CD8-positive, alpha-beta memory T cell (primary cell): ENCODE results near the gene TOLLIP. TPM values are rescaled to one million over a fixed set of nuclear protein-coding genes. Genes with fewer than 3 reads are reported as not detected.

Source experiments
- CTCF ChIA-PET: fragments of 350-600 bp; sonication (Branson Sonifier 250); formaldehyde crosslinking; loops from one replicate; lab custom pipeline; 2021; ENCODE audit warnings: antibody characterized with exemption; lab: Charles Lee
- POLR2A ChIA-PET: fragments of 350-600 bp; sonication (Branson Sonifier 250); formaldehyde crosslinking; loops from one replicate; lab custom pipeline; 2021; ENCODE audit warnings: antibody characterized with exemption; lab: Charles Lee
- DNase-seq, 5 donors: peaks; one replicate each; pipeline versions ENCODE4 v3.0.0 to v3.0.0-alpha.2; 2020 to 2022; ENCODE audit warnings: mixed read lengths in 1 of 5
- H3K27ac ChIP-seq: one replicate; pipeline ENCODE4 v1.7.0; 2013; ENCODE audit warnings: low read depth, mild to moderate bottlenecking, low read length, moderate library complexity
- H3K27me3 ChIP-seq: 2 replicates; pipeline ENCODE4 v1.7.0; 2013; ENCODE audit warnings: low read length, mild to moderate bottlenecking; ENCODE audit not compliant: insufficient read depth, poor library complexity, severe bottlenecking
- H3K36me3 ChIP-seq: 2 replicates; pipeline ENCODE4 v1.7.0; 2013; ENCODE audit warnings: mild to moderate bottlenecking, low read length, moderate library complexity; ENCODE audit not compliant: insufficient read depth
- H3K4me1 ChIP-seq: 2 replicates; pipeline ENCODE4 v1.7.0; 2013; ENCODE audit warnings: mild to moderate bottlenecking, low read length, moderate library complexity; ENCODE audit not compliant: insufficient read depth
- H3K4me3 ChIP-seq: 2 replicates; pipeline ENCODE4 v1.7.0; 2013; ENCODE audit warnings: mild to moderate bottlenecking, low read length
- H3K9me3 ChIP-seq: 2 replicates; pipeline ENCODE4 v1.7.0; 2013; ENCODE audit warnings: mild to moderate bottlenecking, low read length
- H3K27ac Mint-ChIP-seq, 8 donors: one replicate each; pipeline ENCODE4 v1.8.0; 2020 to 2021; ENCODE audit warnings: mixed read lengths in 8 of 8, mild to moderate bottlenecking in 6 of 8, inconsistent platforms in 3 of 8, moderate library complexity in 3 of 8
- H3K27me3 Mint-ChIP-seq, 2 donors: one replicate each; pipeline ENCODE4 v1.8.0; 2020 to 2021; ENCODE audit warnings: mixed read lengths in 2 of 2, mild to moderate bottlenecking in 1 of 2, moderate library complexity in 1 of 2
- H3K36me3 Mint-ChIP-seq, 3 donors: one replicate each; pipeline ENCODE4 v1.8.0; 2020 to 2021; ENCODE audit warnings: mixed read lengths in 3 of 3, inconsistent platforms in 1 of 3, mild to moderate bottlenecking in 1 of 3
- H3K4me1 Mint-ChIP-seq, 3 donors: one replicate each; pipeline ENCODE4 v1.8.0; 2020 to 2021; ENCODE audit warnings: mixed read lengths in 3 of 3, inconsistent platforms in 1 of 3, mild to moderate bottlenecking in 1 of 3
- H3K4me3 Mint-ChIP-seq, 7 donors: one replicate each; pipeline ENCODE4 v1.8.0; 2020 to 2021; ENCODE audit warnings: mixed read lengths in 7 of 7, mild to moderate bottlenecking in 6 of 7, moderate library complexity in 4 of 7, inconsistent platforms in 2 of 7
- H3K9me3 Mint-ChIP-seq, 5 donors: one replicate each; pipeline ENCODE4 v1.8.0; 2020 to 2022; ENCODE audit warnings: mixed read lengths in 5 of 5, mild to moderate bottlenecking in 3 of 5, moderate library complexity in 2 of 5, inconsistent platforms in 1 of 5
- polyA plus RNA-seq: library from polyadenylated mRNA; unstranded; fragments of 300-500 nt; fragmentation: Illumina TruSeq; gene quantifications from one replicate; pipeline ENCODE4 v1.2.3, GENCODE V29; 2021
- total RNA-seq, 2 experiments: library from RNA; stranded (reverse); gene quantifications; one replicate each; pipeline ENCODE4 v1.2.3, GENCODE V29; 2021

TOLLIP gene
- total and polyA plus RNA-seq, 3 experiments from 2014 or later = 31.1 to 41.8 (median 36.3) TPM

GRCh38 chr11:1257916-1258315 lies 51.5 kb downstream of the TOLLIP start:
- no peaks in the 10 kb centered on the region for H3K27me3 ChIP-seq
- no peak for DNase-seq
- no peaks in the 10 kb centered on the region for H3K9me3 ChIP-seq
- H3K4me3 ChIP-seq = no peak overlapping the region
- no peak overlapping the region for H3K27ac ChIP-seq
- Mint-ChIP-seq H3K9me3 (no peaks in the 10 kb centered on the region), H3K36me3 (no peaks in the 10 kb centered on the region), H3K27ac (no peak overlapping the region), H3K4me3 (no peak overlapping the region), H3K4me1 (peaks cover 5 to 12% (median 6%) of the 10 kb centered on the region in 3 donors), H3K27me3 (no peaks in the 10 kb centered on the region)
- peaks cover 9% of the 10 kb centered on the region for H3K4me1 ChIP-seq
- CTCF ChIA-PET = no interaction called here
- H3K36me3 ChIP-seq = no peaks in the 10 kb centered on the region
- POLR2A ChIA-PET = interaction anchor here (0.6 kb wide), 1 partner anchor 93 kb away, joined by 7 read pairs; no protein-coding TSS in a partner anchor

- H3K4me3 ChIP-seq = no peak overlapping the region
- no peaks in the 10 kb centered on the region for H3K27me3 ChIP-seq
- no peak overlapping the region for H3K27ac ChIP-seq
- no peak for DNase-seq
- no peaks in the 10 kb centered on the region for H3K9me3 ChIP-seq
- Mint-ChIP-seq H3K9me3 (no peaks in the 10 kb centered on the region), H3K27ac (no peak overlapping the region), H3K36me3 (no peaks in the 10 kb centered on the region), H3K4me3 (no peak overlapping the region), H3K4me1 (peaks cover 0 to 6% (median 2%) of the 10 kb centered on the region in 3 donors), H3K27me3 (no peaks in the 10 kb centered on the region)
- ChIA-PET CTCF (no interaction called here), POLR2A (no interaction called here)
- H3K36me3 ChIP-seq = no peaks in the 10 kb centered on the region
- H3K4me1 ChIP-seq = peaks cover 6% of the 10 kb centered on the region
These were observed 52.1 kb downstream of the TOLLIP start for GRCh38 chr11:1257366-1257765.

DNA sequence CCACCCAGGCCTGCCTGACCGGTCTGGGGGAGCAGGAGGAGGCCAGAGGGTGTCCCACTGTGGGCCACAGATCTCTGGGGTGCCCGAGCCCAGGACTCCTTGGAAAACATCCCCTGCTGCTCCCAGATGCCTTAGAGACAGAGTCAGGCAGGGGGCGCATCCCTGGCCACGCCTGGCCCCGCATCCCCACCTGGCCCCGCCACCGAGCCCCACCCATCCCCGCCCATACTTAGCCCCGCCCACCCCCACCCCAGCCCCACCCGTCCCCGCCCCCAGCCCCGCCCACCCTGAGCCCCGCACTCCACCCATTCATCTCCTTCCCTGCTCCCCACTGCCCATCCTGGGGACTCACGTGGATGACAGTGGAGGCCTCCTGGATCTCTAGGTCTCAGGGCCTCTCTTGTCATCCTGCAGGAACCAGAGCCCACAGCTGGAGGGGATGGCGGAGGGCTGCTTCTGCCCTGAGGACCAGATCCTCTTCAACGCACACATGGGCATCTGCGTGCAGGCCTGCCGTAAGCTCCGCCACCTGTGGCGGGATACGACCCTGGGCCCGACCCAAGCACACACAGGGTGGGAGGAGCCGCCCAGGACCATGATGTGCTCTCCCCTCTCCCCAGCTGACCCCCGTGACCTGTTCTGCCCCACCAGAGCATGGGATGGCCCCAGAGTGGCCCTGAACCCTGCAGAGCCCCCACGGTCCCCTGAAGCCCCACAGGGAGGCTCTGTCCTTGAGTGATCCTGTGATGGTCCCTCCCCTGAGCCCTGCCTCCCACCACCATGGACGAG lies 53.0 kb downstream of the TOLLIP start:
- no peak overlapping the region for H3K4me3 ChIP-seq
- Mint-ChIP-seq H3K27ac (no peak overlapping the region), H3K27me3 (no peaks in the 10 kb centered on the region), H3K36me3 (no peaks in the 10 kb centered on the region), H3K9me3 (no peaks in the 10 kb centered on the region), H3K4me1 (no peaks in the 10 kb centered on the region), H3K4me3 (no peak overlapping the region)
- POLR2A ChIA-PET = no interaction called here
- no peaks in the 10 kb centered on the region for H3K9me3 ChIP-seq
- CTCF ChIA-PET = no interaction called here
- H3K4me1 ChIP-seq = no peaks in the 10 kb centered on the region
- no peaks in the 10 kb centered on the region for H3K27me3 ChIP-seq
- no peak overlapping the region for H3K27ac ChIP-seq
- no peaks in the 10 kb centered on the region for H3K36me3 ChIP-seq
- DNase-seq = no peak

DNA sequence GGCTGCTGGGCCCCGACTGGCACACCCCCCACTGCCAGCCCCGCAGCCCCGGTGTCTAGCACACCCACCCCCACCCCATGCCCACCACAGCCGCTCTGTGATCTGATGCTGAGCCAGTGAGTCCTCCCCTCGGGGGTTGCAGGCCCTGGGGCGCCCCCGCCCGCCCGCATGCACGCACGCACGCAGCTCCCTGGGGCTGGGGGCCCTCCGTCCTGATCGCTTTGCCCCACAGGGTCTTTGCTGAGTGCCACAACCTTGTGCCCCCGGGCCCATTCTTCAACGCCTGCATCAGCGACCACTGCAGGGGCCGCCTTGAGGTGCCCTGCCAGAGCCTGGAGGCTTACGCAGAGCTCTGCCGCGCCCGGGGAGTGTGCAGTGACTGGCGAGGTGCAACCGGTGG lies 54.3 kb downstream of the TOLLIP start:
- Mint-ChIP-seq H3K36me3 (no peaks in the 10 kb centered on the region), H3K9me3 (no peaks in the 10 kb centered on the region), H3K27ac (no peak overlapping the region), H3K4me3 (no peak overlapping the region), H3K4me1 (no peaks in the 10 kb centered on the region), H3K27me3 (no peaks in the 10 kb centered on the region)
- CTCF ChIA-PET = no interaction called here
- no peak overlapping the region for H3K4me3 ChIP-seq
- no peaks in the 10 kb centered on the region for H3K36me3 ChIP-seq
- POLR2A ChIA-PET = no interaction called here
- H3K27ac ChIP-seq = no peak overlapping the region
- DNase-seq = no peak
- no peaks in the 10 kb centered on the region for H3K9me3 ChIP-seq
- no peaks in the 10 kb centered on the region for H3K4me1 ChIP-seq
- no peaks in the 10 kb centered on the region for H3K27me3 ChIP-seq

DNA sequence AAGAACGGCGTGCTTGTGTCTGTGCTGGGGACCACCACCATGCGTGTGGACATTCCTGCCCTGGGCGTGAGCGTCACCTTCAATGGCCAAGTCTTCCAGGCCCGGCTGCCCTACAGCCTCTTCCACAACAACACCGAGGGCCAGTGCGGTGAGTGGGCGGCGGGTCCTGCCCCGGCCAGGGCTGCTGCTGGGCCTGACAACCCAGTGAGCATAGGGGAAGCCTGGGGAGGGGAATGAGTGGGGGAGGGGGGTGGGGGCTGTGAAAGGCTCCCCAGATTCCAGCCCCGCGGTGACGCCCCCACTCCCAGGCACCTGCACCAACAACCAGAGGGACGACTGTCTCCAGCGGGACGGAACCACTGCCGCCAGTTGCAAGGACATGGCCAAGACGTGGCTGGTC lies 54.7 kb downstream of the TOLLIP start:
- no peaks in the 10 kb centered on the region for H3K9me3 Mint-ChIP-seq
- Histone ChIP-seq H3K36me3 (no peaks in the 10 kb centered on the region), H3K4me3 (no peak overlapping the region), H3K4me1 (no peaks in the 10 kb centered on the region), H3K9me3 (no peaks in the 10 kb centered on the region), H3K27me3 (no peaks in the 10 kb centered on the region), H3K27ac (no peak overlapping the region)
- POLR2A ChIA-PET = no interaction called here
- H3K4me1 Mint-ChIP-seq = no peaks in the 10 kb centered on the region
- no peak for DNase-seq
- no peak overlapping the region for H3K27ac Mint-ChIP-seq
- no peaks in the 10 kb centered on the region for H3K36me3 Mint-ChIP-seq
- H3K4me3 Mint-ChIP-seq = no peak overlapping the region
- CTCF ChIA-PET = no interaction called here
- H3K27me3 Mint-ChIP-seq = no peaks in the 10 kb centered on the region

- Mint-ChIP-seq H3K4me1 (no peaks in the 10 kb centered on the region), H3K27me3 (no peaks in the 10 kb centered on the region), H3K9me3 (no peaks in the 10 kb centered on the region), H3K4me3 (no peak overlapping the region), H3K36me3 (no peaks in the 10 kb centered on the region), H3K27ac (no peak overlapping the region)
- CTCF ChIA-PET = no interaction called here
- no peaks in the 10 kb centered on the region for H3K27me3 ChIP-seq
- no peaks in the 10 kb centered on the region for H3K36me3 ChIP-seq
- no peak for DNase-seq
- POLR2A ChIA-PET = no interaction called here
- no peak overlapping the region for H3K27ac ChIP-seq
- no peak overlapping the region for H3K4me3 ChIP-seq
- no peaks in the 10 kb centered on the region for H3K9me3 ChIP-seq
- no peaks in the 10 kb centered on the region for H3K4me1 ChIP-seq
These were observed 55.3 kb downstream of the TOLLIP start for GRCh38 chr11:1254086-1254648.

- H3K4me3 Mint-ChIP-seq = no peak overlapping the region
- no peak overlapping the region for H3K27ac Mint-ChIP-seq
- Histone ChIP-seq H3K36me3 (no peaks in the 10 kb centered on the region), H3K4me3 (no peak overlapping the region), H3K27ac (no peak overlapping the region), H3K27me3 (no peaks in the 10 kb centered on the region), H3K9me3 (no peaks in the 10 kb centered on the region), H3K4me1 (no peaks in the 10 kb centered on the region)
- H3K27me3 Mint-ChIP-seq = no peaks in the 10 kb centered on the region
- no peaks in the 10 kb centered on the region for H3K9me3 Mint-ChIP-seq
- POLR2A ChIA-PET = no interaction called here
- no peak for DNase-seq
- no peaks in the 10 kb centered on the region for H3K4me1 Mint-ChIP-seq
- CTCF ChIA-PET = no interaction called here
- no peaks in the 10 kb centered on the region for H3K36me3 Mint-ChIP-seq
These were observed 56.3 kb downstream of the TOLLIP start for GRCh38 chr11:1253103-1253485.

DNA sequence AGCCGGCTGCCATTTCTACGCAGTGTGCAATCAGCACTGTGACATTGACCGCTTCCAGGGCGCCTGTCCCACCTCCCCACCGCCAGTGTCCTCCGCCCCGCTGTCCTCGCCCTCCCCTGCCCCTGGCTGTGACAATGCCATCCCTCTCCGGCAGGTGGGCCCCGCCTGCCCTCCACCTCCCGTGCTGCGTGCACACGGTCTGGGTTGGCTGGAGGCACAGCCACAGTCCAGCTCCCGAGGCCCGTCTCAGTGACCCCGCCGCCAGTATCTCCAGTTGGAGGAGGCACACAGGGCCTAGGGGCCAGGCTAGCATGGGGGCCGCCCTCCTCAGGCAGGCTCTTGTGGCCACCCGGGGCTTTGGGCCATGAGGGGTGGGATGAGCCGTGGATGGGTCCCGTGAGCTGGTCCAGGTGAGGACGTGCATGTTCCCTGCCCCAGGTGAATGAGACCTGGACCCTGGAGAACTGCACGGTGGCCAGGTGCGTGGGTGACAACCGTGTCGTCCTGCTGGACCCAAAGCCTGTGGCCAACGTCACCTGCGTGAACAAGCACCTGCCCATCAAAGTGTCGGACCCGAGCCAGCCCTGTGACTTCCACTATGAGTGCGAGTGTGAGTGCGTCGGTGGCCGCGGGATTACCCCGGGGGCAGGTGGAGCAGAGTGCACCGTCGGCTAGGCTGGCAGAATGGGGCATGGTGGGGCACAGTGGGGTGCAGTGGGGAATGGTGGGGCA lies 56.9 kb downstream of the TOLLIP start:
- Histone ChIP-seq H3K36me3 (no peaks in the 10 kb centered on the region), H3K27me3 (no peaks in the 10 kb centered on the region), H3K27ac (no peak overlapping the region), H3K4me3 (no peak overlapping the region), H3K9me3 (no peaks in the 10 kb centered on the region), H3K4me1 (no peaks in the 10 kb centered on the region)
- Mint-ChIP-seq H3K27ac (no peak overlapping the region), H3K36me3 (no peaks in the 10 kb centered on the region), H3K4me3 (no peak overlapping the region), H3K9me3 (no peaks in the 10 kb centered on the region), H3K4me1 (no peaks in the 10 kb centered on the region), H3K27me3 (no peaks in the 10 kb centered on the region)
- no peak for DNase-seq
- ChIA-PET CTCF (no interaction called here), POLR2A (no interaction called here)
